Spleen (tissue), 7 donors: ENCODE measurements around the gene MAGI3.
"Not testable (repeated sequence)": the region's sequence is repeated elsewhere in the genome, so short reads cannot be mapped to it uniquely, and the experiment has no call there.

ENCODE experiments used
- POLR2A ChIP-seq, 3 donors: fragments of 450-650 bp; IDR thresholded peaks; one replicate each; pipeline ENCODE4 v1.5.1; 2017; ENCODE audit warnings: antibody characterized with exemption in 3 of 3, mild to moderate bottlenecking in 1 of 3
- POLR2AphosphoS5 ChIP-seq, 3 donors: sonication (generic); formaldehyde crosslinking; IDR thresholded peaks; one replicate each; pipeline ENCODE4 v1.5.1; 2017; ENCODE audit warnings: antibody characterized with exemption in 3 of 3
- TF ChIP-seq, protein P1 (sequence below), 11 experiments: fragments of 200-600 bp in 7 of 11; fragments of 450-650 bp in 4 of 11; sonication (generic) in 4 of 11; IDR thresholded peaks in 8 of 11; conservative IDR thresholded peaks in 3 of 11; 1 replicate in 7 of 11; 2 replicates in 4 of 11; pipeline versions ENCODE4 v1.4.0 to v1.8.0; 2016 to 2021; ENCODE audit warnings: antibody characterized with exemption in 11 of 11, inconsistent platforms in 4 of 11, mild to moderate bottlenecking in 1 of 11
- donor health status: DM: no; HTN: no; CAD: no; lungs with moderate emphysema.
- donor health status: DM: no; HTN: no; CAD: no.
- donor health status: DM: no; HTN: no; CAD: no.

DNA sequence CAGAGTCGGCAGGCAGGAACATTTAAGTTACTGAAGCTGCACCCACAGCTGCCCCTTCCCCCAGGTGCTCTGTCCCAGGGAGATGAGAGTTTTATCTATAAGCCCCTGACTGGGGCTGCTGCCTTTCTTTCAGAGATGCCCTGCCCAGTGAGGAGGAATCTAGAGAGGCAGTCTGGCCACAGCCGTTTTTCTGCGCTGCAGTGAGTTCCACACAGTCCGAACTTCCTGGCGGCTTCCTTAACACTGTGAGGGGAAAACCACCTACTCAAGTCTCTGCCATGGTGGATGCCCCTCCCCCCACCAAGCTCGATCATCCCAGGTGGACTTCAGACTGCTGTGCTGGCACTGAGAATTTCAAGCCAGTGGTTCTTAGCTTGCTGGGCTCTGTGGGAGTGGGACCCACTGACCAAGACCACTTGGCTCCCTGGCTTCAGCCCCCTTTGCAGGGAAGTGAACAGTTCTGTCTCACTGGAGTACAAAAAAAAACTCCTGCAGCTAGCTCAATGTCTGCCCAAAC lies 185.5 kb downstream of the MAGI3 start:
- not testable (repeated sequence) for TF ChIP-seq POLR2AphosphoS5, POLR2A (IDR thresholded peaks at IDR 0.05)
- TF ChIP-seq, protein P1, sequence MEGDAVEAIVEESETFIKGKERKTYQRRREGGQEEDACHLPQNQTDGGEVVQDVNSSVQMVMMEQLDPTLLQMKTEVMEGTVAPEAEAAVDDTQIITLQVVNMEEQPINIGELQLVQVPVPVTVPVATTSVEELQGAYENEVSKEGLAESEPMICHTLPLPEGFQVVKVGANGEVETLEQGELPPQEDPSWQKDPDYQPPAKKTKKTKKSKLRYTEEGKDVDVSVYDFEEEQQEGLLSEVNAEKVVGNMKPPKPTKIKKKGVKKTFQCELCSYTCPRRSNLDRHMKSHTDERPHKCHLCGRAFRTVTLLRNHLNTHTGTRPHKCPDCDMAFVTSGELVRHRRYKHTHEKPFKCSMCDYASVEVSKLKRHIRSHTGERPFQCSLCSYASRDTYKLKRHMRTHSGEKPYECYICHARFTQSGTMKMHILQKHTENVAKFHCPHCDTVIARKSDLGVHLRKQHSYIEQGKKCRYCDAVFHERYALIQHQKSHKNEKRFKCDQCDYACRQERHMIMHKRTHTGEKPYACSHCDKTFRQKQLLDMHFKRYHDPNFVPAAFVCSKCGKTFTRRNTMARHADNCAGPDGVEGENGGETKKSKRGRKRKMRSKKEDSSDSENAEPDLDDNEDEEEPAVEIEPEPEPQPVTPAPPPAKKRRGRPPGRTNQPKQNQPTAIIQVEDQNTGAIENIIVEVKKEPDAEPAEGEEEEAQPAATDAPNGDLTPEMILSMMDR (IDR thresholded peaks at IDR 0.05 in 8 of 11, conservative IDR thresholded peaks at IDR 0.05 in 3 of 11), result not testable (repeated sequence)
